T-helper 2 cell treated with Interferon-gamma antibody and Interleukin-4, amounts not matched to agents 5 μg/mL and 100 μg/mL, for 36 hours (primary cell): ENCODE measurements around the gene FKBP2.
A peak's percentile ranks its signal among the peaks of the same experiment; 100 is the strongest.

Experiments
- DNase-seq: peaks from one replicate; pipeline ENCODE4 v3.0.0; 2021; ENCODE audit warnings: low spot score
- H3K27ac Mint-ChIP-seq: one replicate; pipeline ENCODE4 v1.8.0; 2021; ENCODE audit warnings: mild to moderate bottlenecking, mixed read lengths
- H3K27me3 Mint-ChIP-seq: one replicate; pipeline ENCODE4 v1.8.0; 2021; ENCODE audit warnings: low read depth, mixed read lengths
- H3K36me3 Mint-ChIP-seq: one replicate; pipeline ENCODE4 v1.8.0; 2021; ENCODE audit warnings: low read depth, mixed read lengths
- H3K4me1 Mint-ChIP-seq: one replicate; pipeline ENCODE4 v1.8.0; 2021; ENCODE audit warnings: low read depth, mixed read lengths
- H3K4me3 Mint-ChIP-seq: one replicate; pipeline ENCODE4 v1.8.0; 2022; ENCODE audit warnings: mild to moderate bottlenecking, moderate library complexity, mixed read lengths
- H3K9me3 Mint-ChIP-seq: one replicate; pipeline ENCODE4 v1.8.0; 2021; ENCODE audit warnings: mixed read lengths

The FKBP2 gene

DNA sequence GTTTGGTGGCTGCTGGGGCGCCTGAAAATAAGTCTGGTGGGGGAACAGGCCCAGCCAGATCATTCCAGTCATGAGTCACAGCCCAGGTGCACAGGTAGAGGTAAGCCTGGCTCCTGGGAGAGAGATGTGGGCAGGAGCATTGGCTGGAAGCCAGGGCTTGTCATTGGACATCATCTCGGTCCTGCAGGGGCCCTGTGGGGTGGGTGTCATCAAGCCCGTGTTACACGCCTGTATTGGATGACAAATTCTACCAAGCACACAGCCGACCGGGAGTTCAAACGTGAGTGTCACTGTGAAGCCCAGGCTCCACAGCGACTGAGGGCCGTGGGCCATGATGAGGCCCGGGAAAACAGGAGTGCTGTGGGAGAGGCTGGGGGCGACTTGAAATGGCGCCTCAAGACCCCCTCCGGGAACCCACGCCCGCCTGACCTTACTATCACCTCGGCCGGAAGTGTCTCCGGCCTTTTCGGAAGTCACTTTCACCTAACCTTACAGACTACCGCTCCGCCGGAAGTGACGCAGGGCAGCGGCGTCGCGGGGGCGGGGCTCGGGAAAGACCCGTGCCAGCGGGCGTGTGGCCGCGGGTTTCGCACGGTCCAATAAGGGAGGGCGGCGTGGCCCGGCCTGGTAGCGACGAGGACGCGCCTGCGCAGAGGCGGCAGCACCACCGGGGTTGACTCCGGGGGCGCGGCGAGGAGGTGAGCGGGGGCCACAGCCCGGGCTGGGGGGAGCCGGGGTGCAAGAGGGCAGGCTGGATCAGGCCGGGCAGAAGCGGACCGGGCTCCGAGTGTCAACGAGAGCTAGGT lies at the start of gene FKBP2:
TSS of gene FKBP2 (plus strand) at position 661 of the 806 bp plus-strand sequence. CDS start 1,293 bp downstream, outside the sequence.
- Mint-ChIP-seq H3K9me3 (no peaks in the 10 kb centered on the region), H3K4me3 (peak within 1 kb of the TSS; percentile 91), H3K4me1 (peaks cover 26% of the 10 kb centered on the region), H3K27me3 (no peaks in the 10 kb centered on the region), H3K27ac (peak within 1 kb of the TSS; percentile 95), H3K36me3 (peaks cover 36% of the 10 kb centered on the region)
- peak; percentile 99 for DNase-seq

DNA sequence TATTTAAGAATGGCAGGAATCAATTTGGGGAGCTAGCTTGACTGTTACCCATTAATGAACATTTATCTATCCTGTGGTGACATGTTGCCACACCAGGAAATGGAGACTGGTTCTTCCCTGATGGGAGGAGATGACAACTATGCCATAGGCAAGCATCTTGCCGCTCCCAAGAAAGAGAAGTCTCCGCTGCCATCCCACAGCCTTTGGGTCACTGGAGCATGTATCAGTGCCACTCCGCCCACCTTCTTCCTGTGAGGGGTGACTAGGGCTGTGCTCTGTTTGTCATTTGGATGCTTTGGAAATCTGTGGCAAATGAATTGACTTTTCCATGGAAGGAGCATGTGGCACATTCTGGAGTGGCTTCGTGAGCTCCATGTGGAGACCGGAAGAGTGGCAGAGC lies 48.5 kb upstream of the FKBP2 start:
- H3K36me3 Mint-ChIP-seq, result peaks cover 54% of the 10 kb centered on the region
- no peak overlapping the region for H3K27ac Mint-ChIP-seq
- H3K9me3 Mint-ChIP-seq, result no peaks in the 10 kb centered on the region
- no peaks in the 10 kb centered on the region for H3K27me3 Mint-ChIP-seq
- DNase-seq, result no peak
- H3K4me1 Mint-ChIP-seq, result peaks cover 13% of the 10 kb centered on the region
- H3K4me3 Mint-ChIP-seq, result no peak overlapping the region

DNA sequence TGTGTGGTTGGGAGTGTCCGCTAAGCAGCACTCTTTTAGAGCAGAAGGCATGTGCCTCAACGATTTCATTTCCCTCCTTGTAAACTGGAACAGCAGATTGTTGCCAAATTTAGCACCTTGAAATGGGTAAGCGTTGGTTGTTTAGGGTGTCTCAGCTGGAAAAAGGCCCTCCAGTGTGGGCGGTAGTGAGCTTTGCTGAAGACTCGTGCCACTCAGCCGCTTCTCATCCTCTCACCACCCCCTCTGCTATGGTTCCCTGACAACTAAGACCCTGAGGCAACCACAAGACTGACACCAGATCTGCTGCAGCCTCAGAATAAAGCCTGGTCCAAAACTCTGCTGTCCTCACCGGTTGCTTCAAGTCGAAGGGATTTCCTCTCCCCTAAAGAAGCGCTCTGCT lies 44.3 kb upstream of the FKBP2 start:
- Mint-ChIP-seq H3K9me3 (no peaks in the 10 kb centered on the region), H3K36me3 (peaks cover 74% of the 10 kb centered on the region), H3K4me1 (peaks cover 3% of the 10 kb centered on the region), H3K27me3 (no peaks in the 10 kb centered on the region), H3K4me3 (no peak overlapping the region), H3K27ac (no peak overlapping the region)
- DNase-seq, result no peak

DNA sequence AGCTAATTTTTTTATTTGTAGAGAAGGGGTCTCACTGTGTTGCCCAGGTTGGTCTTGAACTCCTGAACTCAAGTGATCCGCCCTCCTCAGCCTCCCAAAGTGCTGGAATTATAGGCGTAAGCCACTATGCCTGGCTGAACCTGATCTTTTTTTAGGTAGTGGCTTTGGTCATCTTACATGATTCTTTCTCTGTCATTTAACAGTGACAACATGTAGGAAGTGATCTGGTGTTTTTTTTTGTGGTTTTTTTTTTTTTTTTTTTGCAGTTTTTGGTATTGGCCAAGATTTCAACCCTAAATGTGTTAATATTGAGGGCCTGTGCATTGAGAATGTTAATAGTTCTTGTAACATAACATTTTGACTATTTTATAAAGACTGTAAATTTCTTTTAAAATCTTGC lies 42.4 kb upstream of the FKBP2 start:
- DNase-seq, result no peak
- no peaks in the 10 kb centered on the region for H3K9me3 Mint-ChIP-seq
- peaks cover 6% of the 10 kb centered on the region for H3K4me1 Mint-ChIP-seq
- H3K36me3 Mint-ChIP-seq, result peaks cover 80% of the 10 kb centered on the region
- H3K27ac Mint-ChIP-seq, result no peak overlapping the region
- H3K4me3 Mint-ChIP-seq, result no peak overlapping the region
- no peaks in the 10 kb centered on the region for H3K27me3 Mint-ChIP-seq

DNA sequence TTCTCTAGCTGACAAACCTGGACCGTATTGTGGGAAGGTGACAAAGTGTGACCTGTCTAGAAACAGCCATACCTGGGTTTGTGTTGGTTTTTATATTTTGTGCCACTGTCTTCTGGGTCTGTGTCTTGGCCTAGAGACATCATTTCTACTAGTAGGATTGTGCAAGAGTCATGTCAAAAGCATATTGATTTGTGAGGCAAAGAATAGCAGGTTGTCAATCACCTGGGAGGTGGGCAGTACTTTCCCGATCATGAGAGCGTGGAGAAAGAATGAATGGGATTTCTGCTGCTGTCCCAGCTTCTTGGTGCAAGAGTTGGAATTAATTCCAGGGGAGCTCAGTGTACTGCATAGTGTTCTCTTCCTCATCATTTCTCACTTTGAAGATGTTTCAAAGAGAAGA lies 39.4 kb upstream of the FKBP2 start:
- H3K4me1 Mint-ChIP-seq, result peaks cover 19% of the 10 kb centered on the region
- H3K4me3 Mint-ChIP-seq, result no peak overlapping the region
- H3K36me3 Mint-ChIP-seq, result peaks cover 77% of the 10 kb centered on the region
- H3K9me3 Mint-ChIP-seq, result no peaks in the 10 kb centered on the region
- H3K27ac Mint-ChIP-seq, result no peak overlapping the region
- DNase-seq, result no peak
- H3K27me3 Mint-ChIP-seq, result no peaks in the 10 kb centered on the region

DNA sequence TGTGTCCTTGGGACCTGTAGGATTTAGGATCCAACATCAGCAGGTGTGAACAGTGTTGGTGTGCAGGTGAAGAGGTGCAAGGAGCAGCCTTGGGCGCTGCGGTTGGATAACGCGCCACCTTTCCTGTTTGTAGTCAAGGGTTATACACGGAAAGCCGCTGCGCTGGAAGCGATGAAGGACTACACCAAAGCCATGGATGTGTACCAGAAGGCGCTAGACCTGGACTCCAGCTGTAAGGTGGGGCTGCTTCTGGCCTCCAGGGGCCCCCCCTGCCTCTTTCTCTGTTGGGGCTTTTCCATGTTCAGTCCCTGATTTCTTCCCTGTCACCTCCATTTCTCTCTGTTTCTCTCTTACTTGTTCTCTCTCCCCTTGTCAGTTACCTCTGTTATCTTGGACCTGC lies 37.9 kb upstream of the FKBP2 start:
- peaks cover 72% of the 10 kb centered on the region for H3K36me3 Mint-ChIP-seq
- peaks cover 19% of the 10 kb centered on the region for H3K4me1 Mint-ChIP-seq
- no peaks in the 10 kb centered on the region for H3K9me3 Mint-ChIP-seq
- no peak overlapping the region for H3K27ac Mint-ChIP-seq
- no peak for DNase-seq
- no peaks in the 10 kb centered on the region for H3K27me3 Mint-ChIP-seq
- H3K4me3 Mint-ChIP-seq, result no peak overlapping the region

DNA sequence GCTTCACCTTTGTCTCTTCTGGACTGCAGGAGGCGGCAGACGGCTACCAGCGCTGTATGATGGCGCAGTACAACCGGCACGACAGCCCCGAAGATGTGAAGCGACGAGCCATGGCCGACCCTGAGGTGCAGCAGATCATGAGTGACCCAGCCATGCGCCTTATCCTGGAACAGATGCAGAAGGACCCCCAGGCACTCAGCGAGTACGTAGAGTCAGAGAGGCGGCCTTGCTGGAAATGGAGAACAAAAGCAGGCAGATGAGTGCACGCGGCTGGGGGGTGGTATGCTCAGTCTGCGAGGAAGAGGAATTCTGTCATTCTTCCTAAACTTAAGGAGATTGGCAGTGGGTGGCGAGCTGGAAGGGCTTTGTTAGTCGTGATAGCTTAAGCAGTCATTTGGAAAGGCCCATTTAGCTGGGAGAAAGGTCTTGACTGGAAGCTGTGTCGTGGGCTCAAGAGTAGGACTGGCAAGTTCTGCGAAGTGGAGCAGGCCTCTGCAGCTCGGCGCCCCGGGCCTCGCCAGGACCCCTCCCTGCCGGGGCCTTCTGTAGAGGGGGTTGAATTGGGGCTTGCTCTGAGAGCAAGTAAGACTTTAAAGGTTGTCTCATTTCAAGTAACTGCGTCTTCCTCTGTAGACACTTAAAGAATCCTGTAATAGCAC lies 37.3 kb upstream of the FKBP2 start:
- peaks cover 71% of the 10 kb centered on the region for H3K36me3 Mint-ChIP-seq
- H3K9me3 Mint-ChIP-seq, result no peaks in the 10 kb centered on the region
- H3K4me3 Mint-ChIP-seq, result peak overlapping the region; percentile 45
- H3K4me1 Mint-ChIP-seq, result peaks cover 20% of the 10 kb centered on the region
- no peaks in the 10 kb centered on the region for H3K27me3 Mint-ChIP-seq
- DNase-seq, result no peak
- no peak overlapping the region for H3K27ac Mint-ChIP-seq

DNA sequence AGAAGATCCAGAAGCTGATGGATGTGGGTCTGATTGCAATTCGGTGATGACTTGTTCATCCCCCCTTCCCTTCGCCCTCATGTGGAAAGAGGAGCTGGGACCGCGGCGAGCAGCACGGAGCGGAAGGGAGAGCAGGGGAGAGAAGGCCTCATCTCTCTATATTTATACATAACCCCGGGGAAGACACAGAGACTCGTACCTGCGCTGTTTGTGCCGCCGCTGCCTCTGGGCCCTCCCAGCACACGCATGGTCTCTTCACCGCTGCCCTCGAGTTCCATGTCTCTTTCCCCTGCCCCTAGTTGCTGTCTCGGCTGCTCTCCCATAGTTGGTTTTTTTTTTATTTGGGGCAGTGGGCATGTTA lies 36.8 kb upstream of the FKBP2 start:
- Mint-ChIP-seq H3K36me3 (peaks cover 72% of the 10 kb centered on the region), H3K4me3 (peak overlapping the region; percentile 45), H3K27ac (no peak overlapping the region)

DNA sequence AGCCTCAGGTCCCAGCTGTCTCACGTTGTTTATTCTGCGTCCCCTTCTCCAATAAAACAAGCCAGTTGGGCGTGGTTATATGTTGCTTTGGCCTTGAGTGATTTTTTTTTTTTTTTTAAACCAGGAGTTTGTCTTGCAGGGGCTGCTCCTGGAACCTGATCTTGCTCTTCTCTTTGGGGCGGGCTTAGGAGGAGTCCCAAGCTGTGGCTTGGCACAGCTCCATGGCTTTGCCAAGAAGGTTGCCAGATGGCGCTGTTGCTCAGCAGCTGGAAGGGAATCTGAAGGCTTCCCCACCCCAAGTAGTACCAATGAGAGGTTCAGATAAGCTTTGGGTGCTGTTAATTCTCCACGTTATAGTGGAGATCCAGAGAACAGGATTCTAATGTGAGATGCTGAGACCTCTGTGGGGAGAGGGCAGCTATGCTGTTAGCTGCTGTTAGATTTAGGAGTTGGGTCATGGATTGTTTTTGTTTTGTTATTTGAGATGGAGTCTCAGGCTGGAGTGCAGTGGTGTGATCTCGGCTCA lies 36.4 kb upstream of the FKBP2 start:
- no peaks in the 10 kb centered on the region for H3K9me3 Mint-ChIP-seq
- peak; percentile 64 for DNase-seq
- no peaks in the 10 kb centered on the region for H3K27me3 Mint-ChIP-seq
- H3K27ac Mint-ChIP-seq, result peak overlapping the region; percentile 65
- peak overlapping the region; percentile 55 for H3K4me3 Mint-ChIP-seq
- H3K4me1 Mint-ChIP-seq, result peaks cover 25% of the 10 kb centered on the region
- H3K36me3 Mint-ChIP-seq, result peaks cover 74% of the 10 kb centered on the region

More for the DNA sequence above, 36.8 kb upstream of the FKBP2 start:
- peaks cover 25% of the 10 kb centered on the region for H3K4me1 Mint-ChIP-seq
- no peaks in the 10 kb centered on the region for H3K9me3 Mint-ChIP-seq
- no peaks in the 10 kb centered on the region for H3K27me3 Mint-ChIP-seq
- DNase-seq, result no peak

DNA sequence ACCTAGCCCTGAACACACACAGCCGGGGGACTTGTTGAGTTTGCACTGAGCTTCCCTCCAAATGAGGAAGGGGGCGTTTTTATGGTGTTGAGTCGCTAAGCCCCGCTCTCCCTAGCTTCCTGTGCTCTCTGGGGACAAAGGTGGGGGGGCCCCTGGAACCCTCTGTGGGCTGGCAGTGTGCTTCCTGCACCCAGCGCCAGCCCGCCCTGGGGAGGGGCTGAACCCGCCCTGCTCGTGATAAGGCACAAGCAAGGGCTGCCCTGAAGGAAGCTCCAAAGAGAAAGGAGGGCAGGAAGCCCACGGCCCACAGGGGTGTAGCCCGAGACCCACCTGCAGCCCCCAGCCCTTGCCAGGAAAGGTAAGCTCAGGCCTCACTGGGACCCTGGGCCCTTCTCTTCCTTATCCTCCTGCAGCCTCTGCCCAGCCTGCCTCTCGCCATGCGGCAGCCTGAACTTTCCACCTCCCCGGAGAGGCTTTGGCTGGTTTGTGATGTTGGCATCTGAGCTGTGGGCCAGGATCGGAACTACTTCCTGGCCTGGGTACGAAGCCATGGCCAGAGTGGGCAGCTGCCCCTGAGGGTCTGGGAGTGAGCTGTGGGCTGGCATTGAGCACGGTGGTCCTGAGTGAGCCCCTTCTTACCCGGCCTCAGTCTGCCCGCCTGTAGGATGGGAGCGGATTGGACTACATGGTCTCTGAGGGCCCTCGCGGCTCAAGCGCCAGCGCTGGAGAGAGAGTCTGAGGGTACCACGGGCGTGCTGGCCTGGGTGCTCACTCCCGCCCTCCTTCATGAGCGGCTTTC lies 34.2 kb upstream of the FKBP2 start, which contains the start of gene FERMT3:
TSS of gene FERMT3 (plus strand) at position 265 of the 799 bp plus-strand sequence. CDS start 644 bp downstream, outside the sequence.
- no peaks in the 10 kb centered on the region for H3K27me3 Mint-ChIP-seq
- peak within 1 kb of the TSS; percentile 91 for H3K27ac Mint-ChIP-seq
- peak within 1 kb of the TSS; percentile 89 for H3K4me3 Mint-ChIP-seq
- peak; percentile 79 for DNase-seq
- H3K4me1 Mint-ChIP-seq, result peaks cover 25% of the 10 kb centered on the region
- H3K9me3 Mint-ChIP-seq, result no peaks in the 10 kb centered on the region
- H3K36me3 Mint-ChIP-seq, result peaks cover 59% of the 10 kb centered on the region

DNA sequence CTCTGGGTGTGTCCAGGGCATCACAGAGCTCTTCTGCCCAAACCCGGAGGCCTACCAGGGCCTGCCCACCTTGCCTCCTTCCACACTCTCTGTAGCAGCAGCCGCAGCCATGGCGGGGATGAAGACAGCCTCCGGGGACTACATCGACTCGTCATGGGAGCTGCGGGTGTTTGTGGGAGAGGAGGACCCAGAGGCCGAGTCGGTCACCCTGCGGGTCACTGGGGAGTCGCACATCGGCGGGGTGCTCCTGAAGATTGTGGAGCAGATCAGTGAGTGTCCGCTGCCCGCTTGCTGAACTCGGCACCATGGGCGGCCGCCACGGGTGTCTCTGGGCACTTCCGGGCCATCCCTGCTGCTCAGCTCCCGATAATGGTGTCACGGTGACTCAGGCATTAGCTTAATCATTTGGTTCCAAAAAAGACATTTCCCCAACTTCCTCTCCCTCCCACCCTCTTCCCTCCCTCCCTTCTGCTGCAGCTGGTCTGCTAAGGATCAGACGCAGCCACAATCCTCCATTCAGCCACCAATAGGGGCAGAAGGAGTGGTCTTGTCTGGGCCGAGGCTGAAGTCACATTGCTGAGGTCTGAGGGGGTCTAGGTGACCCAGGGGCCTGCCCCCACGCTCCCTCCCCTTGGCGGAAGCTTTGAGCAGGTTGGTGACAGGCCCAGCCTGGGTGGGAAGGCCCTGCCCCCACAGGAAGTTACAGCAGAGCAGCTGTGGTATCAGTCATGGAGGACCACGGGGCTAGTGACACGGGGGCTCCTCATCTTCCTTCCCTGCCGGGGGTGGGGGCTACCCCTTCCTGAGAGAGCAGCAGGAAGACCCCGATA lies 33.4 kb upstream of the FKBP2 start:
- no peaks in the 10 kb centered on the region for H3K9me3 Mint-ChIP-seq
- H3K27ac Mint-ChIP-seq, result peak overlapping the region; percentile 91
- H3K36me3 Mint-ChIP-seq, result peaks cover 61% of the 10 kb centered on the region
- peak overlapping the region; percentile 89 for H3K4me3 Mint-ChIP-seq
- DNase-seq, result peak; percentile 83
- peaks cover 26% of the 10 kb centered on the region for H3K4me1 Mint-ChIP-seq
- H3K27me3 Mint-ChIP-seq, result no peaks in the 10 kb centered on the region

DNA sequence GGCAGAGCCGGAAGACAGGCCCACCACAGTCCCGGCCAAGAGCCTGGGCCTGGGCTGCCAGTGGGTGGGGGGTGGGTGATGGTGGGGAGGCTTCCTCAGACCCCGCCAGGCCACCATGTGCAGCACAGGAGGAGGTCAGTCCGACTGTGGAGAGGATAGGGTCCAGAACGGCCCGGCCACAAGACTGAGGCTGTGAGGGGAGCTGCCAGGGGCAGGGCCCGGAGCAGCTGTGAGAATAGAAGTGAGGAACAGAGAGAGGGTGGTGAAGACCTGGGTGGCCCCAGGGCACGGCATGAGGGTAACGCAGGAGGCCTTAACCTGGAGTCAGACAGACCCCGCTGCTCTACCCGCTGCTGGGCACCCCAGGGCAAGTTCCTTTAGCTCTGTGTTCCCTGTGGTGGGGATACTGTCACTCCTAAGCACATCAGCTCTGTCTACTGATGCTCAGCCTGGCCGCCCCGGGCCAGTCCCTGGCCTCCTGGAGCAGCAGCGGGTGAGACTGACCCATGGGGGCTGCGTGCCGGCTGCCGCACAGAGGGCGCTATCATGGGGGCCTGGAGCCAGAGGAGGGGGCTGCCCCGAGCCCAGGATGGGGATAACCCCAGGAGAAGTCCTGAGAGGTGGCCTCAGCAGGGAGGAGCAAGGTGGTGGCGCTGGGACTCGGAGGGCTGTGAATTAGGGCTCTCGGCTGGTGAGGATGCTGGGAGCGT lies 32.7 kb upstream of the FKBP2 start:
- no peaks in the 10 kb centered on the region for H3K9me3 Mint-ChIP-seq
- no peaks in the 10 kb centered on the region for H3K27me3 Mint-ChIP-seq
- peaks cover 55% of the 10 kb centered on the region for H3K36me3 Mint-ChIP-seq
- H3K4me1 Mint-ChIP-seq, result peaks cover 27% of the 10 kb centered on the region
- peak overlapping the region; percentile 91 for H3K27ac Mint-ChIP-seq
- DNase-seq, result no peak
- H3K4me3 Mint-ChIP-seq, result peak overlapping the region; percentile 89
